Central memory CD8-positive, alpha-beta T cell (primary cell): ENCODE measurements around the gene PGAM2.
A peak's percentile ranks its signal among the peaks of the same experiment; 100 is the strongest.

Experiments used
- ATAC-seq: fragments of 150-1000 bp; cut with Tn5 transposase; replicated peaks from 2 replicates; pipeline ENCODE4 v1.10.0; 2022; ENCODE audit warnings: mild to moderate bottlenecking, moderate FRiP score, moderate number of reproducible peaks; ENCODE audit not compliant: poor library complexity, severe bottlenecking; ENCODE audit errors: extremely low read depth
- DNase-seq, 2 donors: peaks; one replicate each; pipeline ENCODE4 v3.0.0; 2021; ENCODE audit warnings: low spot score in 2 of 2
- H3K27ac Mint-ChIP-seq: one replicate; pipeline ENCODE4 v1.8.0; 2022; ENCODE audit warnings: low read depth, mild to moderate bottlenecking, moderate library complexity, mixed read lengths
- H3K27me3 Mint-ChIP-seq: one replicate; pipeline ENCODE4 v1.8.0; 2022; ENCODE audit warnings: mixed read lengths
- H3K36me3 Mint-ChIP-seq: one replicate; pipeline ENCODE4 v1.8.0; 2022; ENCODE audit warnings: mild to moderate bottlenecking, moderate library complexity, mixed read lengths; ENCODE audit not compliant: insufficient read depth
- H3K4me1 Mint-ChIP-seq: one replicate; pipeline ENCODE4 v1.8.0; 2022; ENCODE audit warnings: mixed read lengths
- H3K4me3 Mint-ChIP-seq: one replicate; pipeline ENCODE4 v1.8.0; 2022; ENCODE audit warnings: mild to moderate bottlenecking, moderate library complexity, mixed read lengths
- H3K9me3 Mint-ChIP-seq: one replicate; pipeline ENCODE4 v1.8.0; 2022; ENCODE audit warnings: mixed read lengths

Gene PGAM2

GRCh38 chr7:44107116-44107960 lies 42.0 kb upstream of the PGAM2 start:
- DNase-seq = no peak
- no peak overlapping the region for H3K4me3 Mint-ChIP-seq
- no peak for ATAC-seq
- no peaks in the 10 kb centered on the region for H3K9me3 Mint-ChIP-seq
- no peak overlapping the region for H3K27ac Mint-ChIP-seq
- H3K27me3 Mint-ChIP-seq = peaks cover 46% of the 10 kb centered on the region
- H3K4me1 Mint-ChIP-seq = no peaks in the 10 kb centered on the region
- peaks cover 2% of the 10 kb centered on the region for H3K36me3 Mint-ChIP-seq

GRCh38 chr7:44106311-44107065 lies 41.1 kb upstream of the PGAM2 start:
- no peak overlapping the region for H3K27ac Mint-ChIP-seq
- no peaks in the 10 kb centered on the region for H3K4me1 Mint-ChIP-seq
- ATAC-seq (no peak), DNase-seq (no peak)
- H3K36me3 Mint-ChIP-seq = peaks cover 2% of the 10 kb centered on the region
- no peaks in the 10 kb centered on the region for H3K9me3 Mint-ChIP-seq
- peaks cover 46% of the 10 kb centered on the region for H3K27me3 Mint-ChIP-seq
- no peak overlapping the region for H3K4me3 Mint-ChIP-seq

- Mint-ChIP-seq H3K4me1 (no peaks in the 10 kb centered on the region), H3K27ac (no peak overlapping the region), H3K27me3 (peaks cover 46% of the 10 kb centered on the region), H3K36me3 (peaks cover 2% of the 10 kb centered on the region), H3K9me3 (no peaks in the 10 kb centered on the region), H3K4me3 (peak overlapping the region; percentile 60)
- DNase-seq = no peak
- no peak for ATAC-seq
Observed at GRCh38 chr7:44105832-44106231, 40.5 kb upstream of the PGAM2 start.

GRCh38 chr7:44104860-44105771 lies 39.7 kb upstream of the PGAM2 start:
- H3K27ac Mint-ChIP-seq = no peak overlapping the region
- H3K36me3 Mint-ChIP-seq = peaks cover 2% of the 10 kb centered on the region
- H3K4me1 Mint-ChIP-seq = no peaks in the 10 kb centered on the region
- no peaks in the 10 kb centered on the region for H3K9me3 Mint-ChIP-seq
- ATAC-seq (no peak), DNase-seq (no peak)
- H3K4me3 Mint-ChIP-seq = peak overlapping the region; percentile 60
- peaks cover 46% of the 10 kb centered on the region for H3K27me3 Mint-ChIP-seq

GRCh38 chr7:44103923-44104859 lies 38.8 kb upstream of the PGAM2 start, which contains the start of gene AEBP1:
TSS of gene AEBP1 (plus strand) at chr7:44104345. CDS start at chr7:44104666, 321 bp downstream.
- no peak for DNase-seq
- Mint-ChIP-seq H3K27ac (no peak within 1 kb of the TSS), H3K4me1 (no peaks in the 10 kb centered on the region), H3K27me3 (peaks cover 46% of the 10 kb centered on the region), H3K4me3 (peak within 1 kb of the TSS; percentile 60), H3K9me3 (no peaks in the 10 kb centered on the region), H3K36me3 (peaks cover 2% of the 10 kb centered on the region)
- ATAC-seq = peak; percentile 33

GRCh38 chr7:44103566-44103922 lies 38.2 kb upstream of the PGAM2 start:
- no peaks in the 10 kb centered on the region for H3K4me1 Mint-ChIP-seq
- DNase-seq (no peak), ATAC-seq (no peak)
- peak overlapping the region; percentile 43 for H3K4me3 Mint-ChIP-seq
- H3K27me3 Mint-ChIP-seq = peaks cover 42% of the 10 kb centered on the region
- peaks cover 2% of the 10 kb centered on the region for H3K36me3 Mint-ChIP-seq
- H3K9me3 Mint-ChIP-seq = no peaks in the 10 kb centered on the region
- no peak overlapping the region for H3K27ac Mint-ChIP-seq

GRCh38 chr7:44102846-44103565 lies 37.6 kb upstream of the PGAM2 start:
- Mint-ChIP-seq H3K4me1 (no peaks in the 10 kb centered on the region), H3K36me3 (peaks cover 2% of the 10 kb centered on the region), H3K27ac (no peak overlapping the region), H3K27me3 (peaks cover 36% of the 10 kb centered on the region), H3K4me3 (peak overlapping the region; percentile 43), H3K9me3 (no peaks in the 10 kb centered on the region)
- no peak for DNase-seq
- ATAC-seq = no peak

- no peak for DNase-seq
- H3K4me1 Mint-ChIP-seq = no peaks in the 10 kb centered on the region
- H3K36me3 Mint-ChIP-seq = peaks cover 2% of the 10 kb centered on the region
- no peak overlapping the region for H3K4me3 Mint-ChIP-seq
- ATAC-seq = no peak
- H3K27ac Mint-ChIP-seq = no peak overlapping the region
- no peaks in the 10 kb centered on the region for H3K9me3 Mint-ChIP-seq
- H3K27me3 Mint-ChIP-seq = peaks cover 34% of the 10 kb centered on the region
Observed at GRCh38 chr7:44101966-44102845, 36.8 kb upstream of the PGAM2 start.

- Mint-ChIP-seq H3K27me3 (peaks cover 31% of the 10 kb centered on the region), H3K27ac (no peak overlapping the region), H3K4me1 (no peaks in the 10 kb centered on the region), H3K36me3 (peaks cover 2% of the 10 kb centered on the region), H3K9me3 (no peaks in the 10 kb centered on the region), H3K4me3 (no peak overlapping the region)
- DNase-seq = no peak
- no peak for ATAC-seq
Observed at GRCh38 chr7:44101303-44101965, 36.1 kb upstream of the PGAM2 start.
